ENCODE measurements around the gene PRSS21. TPM values are rescaled to one million over a fixed set of nuclear protein-coding genes. Genes with fewer than 3 reads are reported as not detected.

PRSS21 gene, protein sequence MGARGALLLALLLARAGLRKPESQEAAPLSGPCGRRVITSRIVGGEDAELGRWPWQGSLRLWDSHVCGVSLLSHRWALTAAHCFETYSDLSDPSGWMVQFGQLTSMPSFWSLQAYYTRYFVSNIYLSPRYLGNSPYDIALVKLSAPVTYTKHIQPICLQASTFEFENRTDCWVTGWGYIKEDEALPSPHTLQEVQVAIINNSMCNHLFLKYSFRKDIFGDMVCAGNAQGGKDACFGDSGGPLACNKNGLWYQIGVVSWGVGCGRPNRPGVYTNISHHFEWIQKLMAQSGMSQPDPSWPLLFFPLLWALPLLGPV
- polyA plus RNA-seq (2011; rRNA removed) (0.13 TPM in 1 of 2 replicates, not detected in the other), polyA minus RNA-seq (2011; rRNA and poly(A)+ RNA removed) (0.19 TPM in 1 of 2 replicates, not detected in the other)

DNA sequence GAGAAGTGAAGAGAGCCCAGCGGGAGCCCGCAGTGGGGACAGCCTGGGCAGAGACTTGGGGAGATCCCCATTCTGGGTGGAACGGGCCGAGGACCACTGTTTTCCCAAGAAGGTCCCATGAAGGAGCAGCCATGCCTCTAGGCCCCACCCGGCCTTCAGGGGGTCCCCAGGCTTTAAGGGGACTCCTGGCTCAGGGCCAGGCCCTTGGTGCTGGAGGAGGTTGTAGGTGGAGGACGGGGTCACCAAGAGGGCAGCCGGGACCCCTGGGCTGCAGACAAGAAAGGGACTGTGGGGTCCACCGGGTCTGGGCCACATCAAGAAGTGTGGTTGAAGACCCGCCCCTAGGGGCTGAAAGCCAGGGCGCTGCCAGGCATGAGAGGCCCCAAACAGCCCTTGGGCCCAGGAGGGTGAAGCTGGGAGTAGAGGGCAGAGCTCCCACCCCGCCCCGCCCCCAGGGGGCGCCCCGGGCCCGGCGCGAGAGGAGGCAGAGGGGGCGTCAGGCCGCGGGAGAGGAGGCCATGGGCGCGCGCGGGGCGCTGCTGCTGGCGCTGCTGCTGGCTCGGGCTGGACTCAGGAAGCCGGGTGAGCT is at the start of gene PRSS21:
Gene PRSS21 (plus strand): TSS at position 487 of the 589 bp plus-strand sequence. CDS start 32 bp downstream, at position 519.
- POLR2A ChIA-PET = no interaction called here
- Histone ChIP-seq H3K27me3 (ENCODE audit: control insufficient read depth, insufficient read depth, low read length) (peaks cover 30% of the 10 kb centered on the region), H3K36me3 (ENCODE audit: control insufficient read depth, insufficient read depth, low read length) (no peaks in the 10 kb centered on the region), H3K4me3 (ENCODE audit: low read depth, low read length) (no peak within 1 kb of the TSS)
- CTCF ChIA-PET = no interaction called here
- TF ChIP-seq, protein P1, sequence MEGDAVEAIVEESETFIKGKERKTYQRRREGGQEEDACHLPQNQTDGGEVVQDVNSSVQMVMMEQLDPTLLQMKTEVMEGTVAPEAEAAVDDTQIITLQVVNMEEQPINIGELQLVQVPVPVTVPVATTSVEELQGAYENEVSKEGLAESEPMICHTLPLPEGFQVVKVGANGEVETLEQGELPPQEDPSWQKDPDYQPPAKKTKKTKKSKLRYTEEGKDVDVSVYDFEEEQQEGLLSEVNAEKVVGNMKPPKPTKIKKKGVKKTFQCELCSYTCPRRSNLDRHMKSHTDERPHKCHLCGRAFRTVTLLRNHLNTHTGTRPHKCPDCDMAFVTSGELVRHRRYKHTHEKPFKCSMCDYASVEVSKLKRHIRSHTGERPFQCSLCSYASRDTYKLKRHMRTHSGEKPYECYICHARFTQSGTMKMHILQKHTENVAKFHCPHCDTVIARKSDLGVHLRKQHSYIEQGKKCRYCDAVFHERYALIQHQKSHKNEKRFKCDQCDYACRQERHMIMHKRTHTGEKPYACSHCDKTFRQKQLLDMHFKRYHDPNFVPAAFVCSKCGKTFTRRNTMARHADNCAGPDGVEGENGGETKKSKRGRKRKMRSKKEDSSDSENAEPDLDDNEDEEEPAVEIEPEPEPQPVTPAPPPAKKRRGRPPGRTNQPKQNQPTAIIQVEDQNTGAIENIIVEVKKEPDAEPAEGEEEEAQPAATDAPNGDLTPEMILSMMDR (IDR thresholded peaks at IDR 0.05; ENCODE audit: insufficient read depth, low read depth, low read length) = no peak
- DNase-seq (ENCODE audit: low read depth) = no peak

DNA sequence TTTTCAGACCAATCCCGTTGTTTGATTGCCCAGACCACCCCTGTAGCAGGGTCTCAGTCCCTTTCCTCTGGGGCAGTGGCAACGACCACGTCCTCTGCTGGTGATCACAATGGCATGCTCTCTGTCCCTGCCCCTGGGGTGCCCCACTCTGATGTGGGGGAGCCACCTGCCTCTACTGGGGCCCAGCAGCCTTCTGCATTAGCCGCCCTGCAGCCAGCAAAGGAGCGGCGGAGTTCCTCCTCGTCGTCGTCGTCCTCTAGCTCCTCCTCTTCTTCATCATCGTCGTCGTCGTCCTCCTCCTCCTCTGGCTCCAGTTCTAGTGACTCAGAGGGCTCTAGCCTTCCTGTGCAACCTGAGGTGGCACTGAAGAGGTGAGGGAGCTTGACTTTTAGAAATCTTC is 49.1 kb upstream of the PRSS21 start:
- TF ChIP-seq, protein P1 (IDR thresholded peaks at IDR 0.05; ENCODE audit: insufficient read depth, low read depth, low read length) = no peak
- ChIA-PET POLR2A (no interaction called here), CTCF (interaction anchor here (0.7 to 1.0 kb wide), 2 partner anchors 14 to 100 kb away, joined by 3 to 5 read pairs; no protein-coding TSS in a partner anchor)
- DNase-seq (ENCODE audit: low read depth) = no peak
- Histone ChIP-seq H3K36me3 (ENCODE audit: control insufficient read depth, insufficient read depth, low read length) (peaks cover 72% of the 10 kb centered on the region), H3K27me3 (ENCODE audit: control insufficient read depth, insufficient read depth, low read length) (no peaks in the 10 kb centered on the region), H3K4me3 (ENCODE audit: low read depth, low read length) (no peak overlapping the region)

DNA sequence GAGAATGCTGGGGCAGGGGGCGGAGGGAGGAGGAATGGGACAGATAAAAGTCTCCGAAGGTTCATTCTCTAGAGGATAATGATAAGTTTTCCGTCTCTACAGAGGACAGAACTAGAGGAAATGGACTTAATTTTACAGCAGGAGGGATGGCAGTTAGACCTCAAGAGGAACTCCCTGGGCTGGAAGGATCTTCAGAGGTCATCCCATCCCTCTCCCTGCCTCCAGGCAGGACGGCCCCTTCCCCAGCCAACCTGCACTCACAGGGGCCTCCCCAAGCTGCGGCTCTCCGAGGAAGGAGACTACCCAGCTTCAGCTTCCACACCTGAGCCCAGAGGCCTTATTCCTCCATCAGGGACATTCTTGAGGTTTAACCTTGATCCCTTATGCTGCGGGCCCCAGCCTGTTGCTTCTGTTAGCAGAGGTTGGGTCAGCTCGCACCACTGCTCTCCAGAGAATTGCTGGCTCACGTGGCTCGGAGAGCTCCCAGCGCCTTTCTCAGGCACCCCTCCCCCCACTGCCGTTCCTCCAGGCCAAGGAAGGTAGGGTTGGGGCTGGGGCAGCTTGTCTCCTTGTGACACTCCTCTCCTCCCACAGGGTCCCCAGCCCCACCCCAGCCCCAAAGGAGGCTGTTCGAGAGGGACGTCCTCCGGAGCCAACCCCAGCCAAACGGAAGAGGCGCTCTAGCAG is 48.5 kb upstream of the PRSS21 start:
- TF ChIP-seq, protein P1 (IDR thresholded peaks at IDR 0.05; ENCODE audit: insufficient read depth, low read depth, low read length) = no peak
- no peak for DNase-seq (ENCODE audit: low read depth)
- CTCF ChIA-PET = interaction anchor here (0.7 to 1.5 kb wide), 2 partner anchors 11 to 70 kb away, joined by 3 to 4 read pairs; no protein-coding TSS in a partner anchor
- POLR2A ChIA-PET = no interaction called here
- no peak overlapping the region for H3K4me3 ChIP-seq (ENCODE audit: low read depth, low read length)
- peaks cover 70% of the 10 kb centered on the region for H3K36me3 ChIP-seq (ENCODE audit: control insufficient read depth, insufficient read depth, low read length)
- no peaks in the 10 kb centered on the region for H3K27me3 ChIP-seq (ENCODE audit: control insufficient read depth, insufficient read depth, low read length)

DNA sequence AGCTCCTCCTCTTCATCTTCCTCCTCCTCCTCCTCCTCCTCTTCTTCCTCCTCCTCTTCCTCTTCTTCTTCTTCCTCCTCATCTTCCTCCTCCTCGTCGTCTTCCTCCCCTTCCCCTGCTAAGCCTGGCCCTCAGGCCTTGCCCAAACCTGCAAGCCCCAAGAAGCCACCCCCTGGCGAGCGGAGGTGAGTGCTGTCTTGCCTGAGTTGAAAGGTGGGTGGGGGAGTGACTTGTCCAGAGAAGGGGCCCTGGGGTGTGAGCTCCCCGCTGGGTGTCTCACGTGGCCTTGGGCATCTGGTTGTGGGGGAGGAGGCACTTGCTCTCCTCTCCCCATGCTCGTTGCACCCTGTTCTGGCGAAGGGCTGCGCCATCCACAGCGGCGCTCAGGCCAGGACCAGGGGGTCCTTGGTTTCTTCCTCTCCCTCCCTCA is 47.9 kb upstream of the PRSS21 start:
- ChIA-PET POLR2A (no interaction called here), CTCF (interaction anchor here (0.7 to 1.5 kb wide), 2 partner anchors 11 to 70 kb away, joined by 3 to 4 read pairs; no protein-coding TSS in a partner anchor)
- H3K27me3 ChIP-seq (ENCODE audit: control insufficient read depth, insufficient read depth, low read length) = no peaks in the 10 kb centered on the region
- H3K36me3 ChIP-seq (ENCODE audit: control insufficient read depth, insufficient read depth, low read length) = peaks cover 68% of the 10 kb centered on the region
- TF ChIP-seq, protein P1 (IDR thresholded peaks at IDR 0.05; ENCODE audit: insufficient read depth, low read depth, low read length) = no peak
- no peak for DNase-seq (ENCODE audit: low read depth)
- no peak overlapping the region for H3K4me3 ChIP-seq (ENCODE audit: low read depth, low read length)

DNA sequence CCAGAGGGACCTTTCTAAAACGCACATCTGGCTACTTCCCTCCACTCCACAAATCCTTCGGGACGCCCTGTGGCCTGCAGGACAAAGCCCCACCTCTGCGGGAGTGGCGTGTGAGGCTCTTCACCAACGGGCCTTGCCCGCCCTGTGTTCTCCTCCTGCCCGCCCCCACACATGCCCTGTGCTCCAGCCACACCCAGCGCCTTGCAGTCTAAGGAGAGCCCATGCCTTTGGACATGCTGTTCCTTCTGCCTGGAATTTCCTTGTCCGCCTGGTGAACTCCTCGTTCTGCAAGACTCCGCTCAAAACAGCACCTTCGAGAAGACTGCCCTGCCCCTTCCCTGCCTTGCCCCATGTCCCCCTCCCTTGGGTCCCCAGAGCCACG is 47.4 kb upstream of the PRSS21 start:
- DNase-seq (ENCODE audit: low read depth) = no peak
- POLR2A ChIA-PET = no interaction called here
- CTCF ChIA-PET = interaction anchor here (1.5 kb wide), 1 partner anchor 69 kb away, joined by 4 read pairs; no protein-coding TSS in a partner anchor
- no peak overlapping the region for H3K4me3 ChIP-seq (ENCODE audit: low read depth, low read length)
- peaks cover 72% of the 10 kb centered on the region for H3K36me3 ChIP-seq (ENCODE audit: control insufficient read depth, insufficient read depth, low read length)
- TF ChIP-seq, protein P1 (IDR thresholded peaks at IDR 0.05; ENCODE audit: insufficient read depth, low read depth, low read length) = no peak
- H3K27me3 ChIP-seq (ENCODE audit: control insufficient read depth, insufficient read depth, low read length) = no peaks in the 10 kb centered on the region

All from BJ (cell line).